RWPE2 (cell line): ENCODE measurements around the gene SIRPA.
A peak's percentile ranks its signal among the peaks of the same experiment; 100 is the strongest.

Experiments used
- ATAC-seq: fragments of 200-7000 bp; cut with Tn5 transposase; 3 replicates; pipeline ENCODE4 v1.9.1; 2021; ENCODE audit warnings: low read depth
- DNase-seq: peaks from one replicate; pipeline ENCODE4 v3.0.0-alpha.2; 2020; ENCODE audit warnings: low spot score
- H3K27ac ChIP-seq: fragments of 450-650 bp; 2 replicates; pipeline ENCODE4 v1.5.1; 2017; ENCODE audit warnings: mild to moderate bottlenecking; ENCODE audit not compliant: poor library complexity, severe bottlenecking
- H3K27me3 ChIP-seq: fragments of 250-450 bp; sonication (Bioruptor Pico); 2 replicates; pipeline ENCODE4 v1.5.1; 2021; ENCODE audit warnings: mild to moderate bottlenecking, moderate library complexity; ENCODE audit not compliant: insufficient read depth, poor library complexity, severe bottlenecking
- H3K36me3 ChIP-seq: fragments of 250-450 bp; sonication (Bioruptor Pico); 2 replicates; pipeline ENCODE4 v1.5.1; 2020; ENCODE audit warnings: low read depth, mild to moderate bottlenecking, moderate library complexity
- H3K4me1 ChIP-seq: fragments of 250-450 bp; sonication (Bioruptor Pico); 2 replicates; pipeline ENCODE4 v1.5.1; 2021; ENCODE audit warnings: mild to moderate bottlenecking, moderate library complexity; ENCODE audit not compliant: insufficient read depth, poor library complexity, severe bottlenecking
- H3K4me3 ChIP-seq: fragments of 250-450 bp; sonication (Bioruptor Pico); 2 replicates; pipeline ENCODE4 v1.5.1; 2021; ENCODE audit warnings: mild to moderate bottlenecking, moderate library complexity; ENCODE audit not compliant: severe bottlenecking
- H3K9me3 ChIP-seq: fragments of 250-450 bp; sonication (Bioruptor Pico); 2 replicates; pipeline ENCODE4 v1.5.1; 2021; ENCODE audit warnings: mild to moderate bottlenecking, moderate library complexity; ENCODE audit not compliant: severe bottlenecking
- TF ChIP-seq, protein P1 (sequence below): fragments of 450-650 bp; IDR thresholded peaks from one replicate; pipeline ENCODE4 v1.5.1; 2017; ENCODE audit warnings: mild to moderate bottlenecking, moderate library complexity; ENCODE audit not compliant: poor library complexity, severe bottlenecking

SIRPA gene

DNA sequence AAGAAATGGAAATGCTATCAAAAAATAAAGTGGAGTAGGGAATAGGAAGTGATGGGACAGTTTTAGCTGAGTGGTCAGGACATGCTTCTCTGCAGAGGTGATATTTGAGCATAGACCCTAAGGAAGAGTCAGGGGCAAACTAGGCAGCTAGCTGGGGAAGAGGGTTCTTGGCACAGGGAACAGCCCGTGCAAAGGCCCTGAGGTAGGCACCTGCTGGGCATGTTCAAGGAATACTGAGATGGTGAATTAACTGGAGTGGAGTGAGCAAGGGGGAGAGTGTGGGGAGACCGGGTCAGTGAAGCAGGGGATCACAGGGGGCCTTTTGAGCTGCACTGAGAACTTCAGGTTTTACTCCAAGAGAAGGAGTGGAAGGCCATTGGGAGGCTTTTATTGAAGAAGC is 7.5 kb upstream of the SIRPA start:
- Histone ChIP-seq H3K27me3 (no peaks in the 10 kb centered on the region), H3K9me3 (no peaks in the 10 kb centered on the region), H3K27ac (no peak overlapping the region), H3K36me3 (no peaks in the 10 kb centered on the region), H3K4me1 (no peaks in the 10 kb centered on the region), H3K4me3 (no peak overlapping the region)
- TF ChIP-seq, protein P1, sequence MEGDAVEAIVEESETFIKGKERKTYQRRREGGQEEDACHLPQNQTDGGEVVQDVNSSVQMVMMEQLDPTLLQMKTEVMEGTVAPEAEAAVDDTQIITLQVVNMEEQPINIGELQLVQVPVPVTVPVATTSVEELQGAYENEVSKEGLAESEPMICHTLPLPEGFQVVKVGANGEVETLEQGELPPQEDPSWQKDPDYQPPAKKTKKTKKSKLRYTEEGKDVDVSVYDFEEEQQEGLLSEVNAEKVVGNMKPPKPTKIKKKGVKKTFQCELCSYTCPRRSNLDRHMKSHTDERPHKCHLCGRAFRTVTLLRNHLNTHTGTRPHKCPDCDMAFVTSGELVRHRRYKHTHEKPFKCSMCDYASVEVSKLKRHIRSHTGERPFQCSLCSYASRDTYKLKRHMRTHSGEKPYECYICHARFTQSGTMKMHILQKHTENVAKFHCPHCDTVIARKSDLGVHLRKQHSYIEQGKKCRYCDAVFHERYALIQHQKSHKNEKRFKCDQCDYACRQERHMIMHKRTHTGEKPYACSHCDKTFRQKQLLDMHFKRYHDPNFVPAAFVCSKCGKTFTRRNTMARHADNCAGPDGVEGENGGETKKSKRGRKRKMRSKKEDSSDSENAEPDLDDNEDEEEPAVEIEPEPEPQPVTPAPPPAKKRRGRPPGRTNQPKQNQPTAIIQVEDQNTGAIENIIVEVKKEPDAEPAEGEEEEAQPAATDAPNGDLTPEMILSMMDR, result no peak
- DNase-seq (no peak), ATAC-seq (no peak)

DNA sequence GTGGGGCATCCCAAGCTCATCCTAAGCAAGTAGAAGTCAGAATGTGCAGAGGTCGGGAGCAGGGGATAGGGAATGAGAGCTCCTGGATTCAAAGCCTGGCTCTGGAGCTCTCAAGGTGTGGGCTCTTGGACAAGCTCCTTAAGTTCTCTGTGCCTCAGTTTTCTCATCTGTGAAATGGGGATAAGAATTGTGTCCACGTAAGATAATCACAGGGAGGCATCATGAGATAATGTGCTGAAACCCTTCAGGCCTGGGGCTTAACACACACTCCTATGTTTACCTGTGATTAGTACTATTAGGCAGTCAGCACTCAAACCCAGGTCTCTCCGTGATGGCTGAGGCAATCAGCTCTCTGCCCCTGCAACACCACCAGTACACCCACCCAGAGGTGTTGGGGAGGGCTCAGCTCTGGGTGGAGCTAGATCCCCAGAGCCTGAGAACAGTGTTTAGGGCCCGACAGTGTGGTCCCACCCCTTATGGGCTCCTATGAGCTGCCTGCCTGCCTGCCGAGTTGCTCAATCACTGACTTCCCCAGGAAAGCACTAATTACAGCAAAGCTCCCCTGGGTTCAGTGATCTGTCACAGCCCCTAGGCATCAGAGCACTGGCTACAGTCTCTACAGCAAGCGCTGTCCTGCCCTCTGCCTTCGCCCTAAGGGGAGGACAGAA is 6.3 kb upstream of the SIRPA start:
- H3K4me1 ChIP-seq, result no peaks in the 10 kb centered on the region
- DNase-seq, result no peak
- peak; percentile 45; the same call in 2 of the 3 replicates for ATAC-seq
- no peaks in the 10 kb centered on the region for H3K9me3 ChIP-seq
- H3K27ac ChIP-seq, result no peak overlapping the region
- TF ChIP-seq, protein P1, result no peak
- no peaks in the 10 kb centered on the region for H3K36me3 ChIP-seq
- H3K27me3 ChIP-seq, result no peaks in the 10 kb centered on the region
- no peak overlapping the region for H3K4me3 ChIP-seq

DNA sequence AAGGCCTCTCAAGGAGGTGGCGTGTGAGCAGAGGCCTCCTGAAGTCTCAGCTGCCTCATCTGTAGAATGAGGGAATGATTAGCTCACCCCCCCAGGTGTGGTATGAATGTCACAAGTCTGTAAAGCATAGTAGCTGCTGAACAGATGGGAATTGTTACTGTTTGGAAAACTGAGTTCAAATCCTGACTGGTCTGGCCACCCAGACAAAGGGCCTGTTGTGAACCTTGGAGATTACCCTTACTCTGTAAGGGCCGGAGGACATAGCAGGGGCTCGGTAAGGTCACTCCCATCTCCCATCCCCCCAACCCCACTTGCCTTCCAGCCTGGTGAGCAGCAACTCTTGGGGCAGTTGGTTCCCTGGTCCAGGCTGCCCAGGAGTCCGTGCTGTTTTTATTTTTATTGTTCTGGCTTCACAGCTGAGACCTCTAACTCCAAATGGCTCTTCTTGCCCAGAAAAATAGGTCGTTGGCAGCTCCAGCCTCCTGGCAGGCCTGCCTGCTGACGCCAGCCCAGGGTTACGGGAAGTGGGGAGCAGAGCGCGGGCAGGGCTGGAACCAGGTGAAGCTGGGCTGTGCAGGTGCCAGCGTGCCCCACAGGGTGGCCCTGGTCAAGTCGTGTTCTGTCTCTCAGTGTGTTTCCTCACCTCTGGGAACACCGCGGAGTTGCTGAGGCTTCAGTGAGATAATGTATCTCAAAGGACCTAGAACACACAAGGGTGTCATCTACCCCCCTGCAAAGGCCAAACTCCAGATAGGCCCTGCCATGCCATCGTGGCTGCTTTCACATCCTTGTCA is 4.5 kb upstream of the SIRPA start:
- Histone ChIP-seq H3K4me3 (no peak overlapping the region), H3K4me1 (no peaks in the 10 kb centered on the region), H3K27ac (no peak overlapping the region), H3K27me3 (no peaks in the 10 kb centered on the region), H3K36me3 (no peaks in the 10 kb centered on the region), H3K9me3 (no peaks in the 10 kb centered on the region)
- TF ChIP-seq, protein P1, result no peak
- DNase-seq (no peak), ATAC-seq (no peak)

DNA sequence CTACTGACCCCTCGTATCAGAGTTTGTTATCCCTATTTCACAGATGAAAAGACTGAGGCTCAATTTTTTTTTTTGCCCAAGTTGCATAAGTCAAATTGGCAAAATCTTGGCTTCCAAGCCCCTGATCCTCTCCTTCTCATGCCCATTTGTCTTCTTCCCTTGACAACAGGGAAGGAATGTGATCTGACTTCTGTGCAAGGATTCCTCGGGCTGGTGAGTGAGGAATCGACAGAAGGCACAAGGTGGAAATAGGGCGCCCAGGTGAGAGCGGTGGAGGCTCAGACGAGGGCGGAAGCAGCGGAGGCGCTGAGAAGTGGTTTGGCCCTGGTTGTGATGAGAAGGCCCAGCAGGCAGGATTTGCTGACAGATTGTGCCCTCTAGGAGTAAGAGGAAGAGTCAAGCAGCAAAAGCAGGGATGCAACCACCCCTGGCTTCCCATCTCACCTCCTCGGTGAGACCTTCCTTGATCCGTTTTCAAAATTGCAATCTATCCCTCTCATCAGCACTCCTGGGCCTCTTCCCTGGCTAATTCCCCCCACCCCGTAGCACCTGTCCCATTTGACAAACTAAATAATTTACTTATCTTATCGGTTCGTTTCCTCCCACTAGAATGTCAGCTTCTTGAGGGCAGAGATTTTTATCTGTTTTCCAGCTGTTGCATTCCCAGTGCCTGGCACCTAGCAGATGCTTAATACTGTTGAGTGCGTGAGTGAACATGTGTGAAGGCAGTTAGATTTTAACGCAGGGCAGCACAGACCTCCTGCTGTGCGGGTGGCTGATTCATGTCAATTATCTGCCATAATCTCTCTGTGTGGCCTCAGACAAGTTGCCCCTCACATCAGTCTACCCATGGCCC is 3.7 kb upstream of the SIRPA start:
- TF ChIP-seq, protein P1, result no peak
- H3K36me3 ChIP-seq, result no peaks in the 10 kb centered on the region
- ATAC-seq, result no peak

More for the DNA sequence above, 3.7 kb upstream of the SIRPA start:
- Histone ChIP-seq H3K27ac (no peak overlapping the region), H3K27me3 (no peaks in the 10 kb centered on the region), H3K4me1 (no peaks in the 10 kb centered on the region), H3K9me3 (no peaks in the 10 kb centered on the region), H3K4me3 (no peak overlapping the region)
- no peak for DNase-seq
